Measurements from ENCODE around the gene BIRC2.

DNA sequence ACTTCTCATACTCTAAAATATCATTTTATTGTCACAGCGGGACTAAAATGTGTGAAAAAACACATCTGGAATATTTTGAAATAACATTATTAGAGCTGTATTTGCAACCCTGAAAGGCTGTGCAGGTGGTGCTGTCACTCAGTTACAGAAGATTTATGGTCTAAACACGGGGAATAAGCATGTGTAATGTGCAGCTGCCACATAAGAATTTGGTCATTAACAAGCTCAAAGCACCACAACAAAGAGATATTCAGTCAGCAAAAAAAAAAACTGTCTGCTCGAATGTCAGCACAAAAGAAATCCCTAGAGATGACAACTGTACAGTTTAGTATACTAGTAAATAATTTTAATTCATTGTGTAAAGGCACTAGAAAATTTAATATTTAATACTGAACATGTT is 74.2 kb downstream of the BIRC2 start:
- TF ChIP-seq ZNF600 (tag by site-specific recombination; IDR thresholded peaks at IDR 0.05) (no peak), ZNF521 (tag by site-specific recombination; IDR thresholded peaks at IDR 0.05) (no peak), SP7 (tag by site-specific recombination; IDR thresholded peaks at IDR 0.05) (no peak), MEIS1 (CRISPR knock-in tag; IDR thresholded peaks at IDR 0.05; ENCODE audit: borderline replicate concordance) (no peak)
- TF ChIP-seq, protein P1, sequence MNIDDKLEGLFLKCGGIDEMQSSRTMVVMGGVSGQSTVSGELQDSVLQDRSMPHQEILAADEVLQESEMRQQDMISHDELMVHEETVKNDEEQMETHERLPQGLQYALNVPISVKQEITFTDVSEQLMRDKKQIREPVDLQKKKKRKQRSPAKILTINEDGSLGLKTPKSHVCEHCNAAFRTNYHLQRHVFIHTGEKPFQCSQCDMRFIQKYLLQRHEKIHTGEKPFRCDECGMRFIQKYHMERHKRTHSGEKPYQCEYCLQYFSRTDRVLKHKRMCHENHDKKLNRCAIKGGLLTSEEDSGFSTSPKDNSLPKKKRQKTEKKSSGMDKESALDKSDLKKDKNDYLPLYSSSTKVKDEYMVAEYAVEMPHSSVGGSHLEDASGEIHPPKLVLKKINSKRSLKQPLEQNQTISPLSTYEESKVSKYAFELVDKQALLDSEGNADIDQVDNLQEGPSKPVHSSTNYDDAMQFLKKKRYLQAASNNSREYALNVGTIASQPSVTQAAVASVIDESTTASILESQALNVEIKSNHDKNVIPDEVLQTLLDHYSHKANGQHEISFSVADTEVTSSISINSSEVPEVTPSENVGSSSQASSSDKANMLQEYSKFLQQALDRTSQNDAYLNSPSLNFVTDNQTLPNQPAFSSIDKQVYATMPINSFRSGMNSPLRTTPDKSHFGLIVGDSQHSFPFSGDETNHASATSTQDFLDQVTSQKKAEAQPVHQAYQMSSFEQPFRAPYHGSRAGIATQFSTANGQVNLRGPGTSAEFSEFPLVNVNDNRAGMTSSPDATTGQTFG (tag by site-specific recombination; IDR thresholded peaks at IDR 0.05; ENCODE audit: borderline replicate concordance) = no peak
- TF ChIP-seq, protein P2, sequence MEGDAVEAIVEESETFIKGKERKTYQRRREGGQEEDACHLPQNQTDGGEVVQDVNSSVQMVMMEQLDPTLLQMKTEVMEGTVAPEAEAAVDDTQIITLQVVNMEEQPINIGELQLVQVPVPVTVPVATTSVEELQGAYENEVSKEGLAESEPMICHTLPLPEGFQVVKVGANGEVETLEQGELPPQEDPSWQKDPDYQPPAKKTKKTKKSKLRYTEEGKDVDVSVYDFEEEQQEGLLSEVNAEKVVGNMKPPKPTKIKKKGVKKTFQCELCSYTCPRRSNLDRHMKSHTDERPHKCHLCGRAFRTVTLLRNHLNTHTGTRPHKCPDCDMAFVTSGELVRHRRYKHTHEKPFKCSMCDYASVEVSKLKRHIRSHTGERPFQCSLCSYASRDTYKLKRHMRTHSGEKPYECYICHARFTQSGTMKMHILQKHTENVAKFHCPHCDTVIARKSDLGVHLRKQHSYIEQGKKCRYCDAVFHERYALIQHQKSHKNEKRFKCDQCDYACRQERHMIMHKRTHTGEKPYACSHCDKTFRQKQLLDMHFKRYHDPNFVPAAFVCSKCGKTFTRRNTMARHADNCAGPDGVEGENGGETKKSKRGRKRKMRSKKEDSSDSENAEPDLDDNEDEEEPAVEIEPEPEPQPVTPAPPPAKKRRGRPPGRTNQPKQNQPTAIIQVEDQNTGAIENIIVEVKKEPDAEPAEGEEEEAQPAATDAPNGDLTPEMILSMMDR (tag by site-specific recombination; IDR thresholded peaks at IDR 0.05) = no peak
- TF ChIP-seq, protein P3, sequence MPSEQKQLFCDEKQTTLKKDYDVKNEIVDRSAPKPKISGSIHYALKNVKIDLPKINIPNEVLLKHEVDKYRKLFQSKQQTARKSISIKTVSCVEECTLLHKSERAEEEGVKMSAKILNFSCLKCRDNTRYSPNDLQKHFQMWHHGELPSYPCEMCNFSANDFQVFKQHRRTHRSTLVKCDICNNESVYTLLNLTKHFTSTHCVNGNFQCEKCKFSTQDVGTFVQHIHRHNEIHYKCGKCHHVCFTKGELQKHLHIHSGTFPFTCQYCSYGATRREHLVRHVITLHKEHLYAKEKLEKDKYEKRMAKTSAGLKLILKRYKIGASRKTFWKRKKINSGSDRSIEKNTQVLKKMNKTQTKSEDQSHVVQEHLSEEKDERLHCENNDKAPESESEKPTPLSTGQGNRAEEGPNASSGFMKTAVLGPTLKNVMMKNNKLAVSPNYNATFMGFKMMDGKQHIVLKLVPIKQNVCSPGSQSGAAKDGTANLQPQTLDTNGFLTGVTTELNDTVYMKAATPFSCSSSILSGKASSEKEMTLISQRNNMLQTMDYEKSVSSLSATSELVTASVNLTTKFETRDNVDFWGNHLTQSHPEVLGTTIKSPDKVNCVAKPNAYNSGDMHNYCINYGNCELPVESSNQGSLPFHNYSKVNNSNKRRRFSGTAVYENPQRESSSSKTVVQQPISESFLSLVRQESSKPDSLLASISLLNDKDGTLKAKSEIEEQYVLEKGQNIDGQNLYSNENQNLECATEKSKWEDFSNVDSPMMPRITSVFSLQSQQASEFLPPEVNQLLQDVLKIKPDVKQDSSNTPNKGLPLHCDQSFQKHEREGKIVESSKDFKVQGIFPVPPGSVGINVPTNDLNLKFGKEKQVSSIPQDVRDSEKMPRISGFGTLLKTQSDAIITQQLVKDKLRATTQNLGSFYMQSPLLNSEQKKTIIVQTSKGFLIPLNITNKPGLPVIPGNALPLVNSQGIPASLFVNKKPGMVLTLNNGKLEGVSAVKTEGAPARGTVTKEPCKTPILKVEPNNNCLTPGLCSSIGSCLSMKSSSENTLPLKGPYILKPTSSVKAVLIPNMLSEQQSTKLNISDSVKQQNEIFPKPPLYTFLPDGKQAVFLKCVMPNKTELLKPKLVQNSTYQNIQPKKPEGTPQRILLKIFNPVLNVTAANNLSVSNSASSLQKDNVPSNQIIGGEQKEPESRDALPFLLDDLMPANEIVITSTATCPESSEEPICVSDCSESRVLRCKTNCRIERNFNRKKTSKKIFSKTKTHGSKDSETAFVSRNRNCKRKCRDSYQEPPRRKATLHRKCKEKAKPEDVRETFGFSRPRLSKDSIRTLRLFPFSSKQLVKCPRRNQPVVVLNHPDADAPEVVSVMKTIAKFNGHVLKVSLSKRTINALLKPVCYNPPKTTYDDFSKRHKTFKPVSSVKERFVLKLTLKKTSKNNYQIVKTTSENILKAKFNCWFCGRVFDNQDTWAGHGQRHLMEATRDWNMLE (tag by site-specific recombination; conservative IDR thresholded peaks at IDR 0.05; ENCODE audit: low read depth) = no peak
